ENCODE results near the gene KIF26B. TPM values are rescaled to one million over a fixed set of nuclear protein-coding genes. Genes with fewer than 3 reads are reported as not detected.

KIF26B gene
- total RNA-seq, 1 experiment from 2014 or later: 1.6 TPM

DNA sequence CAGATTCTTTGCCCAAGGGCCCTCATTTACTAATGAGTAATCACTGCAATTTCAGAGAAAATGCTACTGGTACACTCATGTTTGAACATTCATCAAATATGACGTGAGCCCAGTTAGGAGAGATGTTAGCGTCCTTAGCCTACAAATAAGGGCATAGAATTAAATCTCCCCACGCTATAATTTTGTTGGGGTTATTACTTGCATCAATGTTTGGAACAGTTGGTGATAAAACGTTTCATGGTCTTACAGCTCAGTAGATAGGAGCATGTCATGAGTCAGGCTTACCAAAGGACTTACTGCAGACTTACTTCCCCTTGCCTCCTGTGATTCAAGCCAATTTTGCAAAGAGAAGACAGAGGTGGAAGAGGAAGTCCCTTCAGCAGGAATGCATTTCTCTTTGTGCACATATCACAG lies 304.0 kb downstream of the KIF26B start:
- Mint-ChIP-seq H3K4me1 (ENCODE audit: insufficient read depth, unreplicated experiment) (peaks cover 2% of the 10 kb centered on the region), H3K9me3 (ENCODE audit: unreplicated experiment) (no peaks in the 10 kb centered on the region), H3K27ac (ENCODE audit: low read depth, unreplicated experiment) (no peak overlapping the region), H3K4me3 (ENCODE audit: unreplicated experiment) (no peak overlapping the region), H3K36me3 (ENCODE audit: insufficient read depth, unreplicated experiment) (no peaks in the 10 kb centered on the region), H3K27me3 (ENCODE audit: insufficient read depth, unreplicated experiment) (peaks cover 58% of the 10 kb centered on the region)
- no peak for DNase-seq (ENCODE audit: unreplicated experiment)
- no TSS peak for BruUV-seq (replicated peaks)
- CTCF ChIA-PET: interaction anchor here (0.7 to 1.2 kb wide), 2 partner anchors 30 to 955 kb away, joined by 3 read pairs; no protein-coding TSS in a partner anchor
- TF ChIP-seq, protein P1, sequence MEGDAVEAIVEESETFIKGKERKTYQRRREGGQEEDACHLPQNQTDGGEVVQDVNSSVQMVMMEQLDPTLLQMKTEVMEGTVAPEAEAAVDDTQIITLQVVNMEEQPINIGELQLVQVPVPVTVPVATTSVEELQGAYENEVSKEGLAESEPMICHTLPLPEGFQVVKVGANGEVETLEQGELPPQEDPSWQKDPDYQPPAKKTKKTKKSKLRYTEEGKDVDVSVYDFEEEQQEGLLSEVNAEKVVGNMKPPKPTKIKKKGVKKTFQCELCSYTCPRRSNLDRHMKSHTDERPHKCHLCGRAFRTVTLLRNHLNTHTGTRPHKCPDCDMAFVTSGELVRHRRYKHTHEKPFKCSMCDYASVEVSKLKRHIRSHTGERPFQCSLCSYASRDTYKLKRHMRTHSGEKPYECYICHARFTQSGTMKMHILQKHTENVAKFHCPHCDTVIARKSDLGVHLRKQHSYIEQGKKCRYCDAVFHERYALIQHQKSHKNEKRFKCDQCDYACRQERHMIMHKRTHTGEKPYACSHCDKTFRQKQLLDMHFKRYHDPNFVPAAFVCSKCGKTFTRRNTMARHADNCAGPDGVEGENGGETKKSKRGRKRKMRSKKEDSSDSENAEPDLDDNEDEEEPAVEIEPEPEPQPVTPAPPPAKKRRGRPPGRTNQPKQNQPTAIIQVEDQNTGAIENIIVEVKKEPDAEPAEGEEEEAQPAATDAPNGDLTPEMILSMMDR (IDR thresholded peaks at IDR 0.05; ENCODE audit: unreplicated experiment): no peak
- intact Hi-C loops (cut with micrococcal nuclease): no loop called here
- POLR2A ChIA-PET: interaction anchor here (0.6 to 1.3 kb wide), 3 partner anchors 21 to 36 kb away, joined by 3 to 4 read pairs (median 3); no protein-coding TSS in a partner anchor

DNA sequence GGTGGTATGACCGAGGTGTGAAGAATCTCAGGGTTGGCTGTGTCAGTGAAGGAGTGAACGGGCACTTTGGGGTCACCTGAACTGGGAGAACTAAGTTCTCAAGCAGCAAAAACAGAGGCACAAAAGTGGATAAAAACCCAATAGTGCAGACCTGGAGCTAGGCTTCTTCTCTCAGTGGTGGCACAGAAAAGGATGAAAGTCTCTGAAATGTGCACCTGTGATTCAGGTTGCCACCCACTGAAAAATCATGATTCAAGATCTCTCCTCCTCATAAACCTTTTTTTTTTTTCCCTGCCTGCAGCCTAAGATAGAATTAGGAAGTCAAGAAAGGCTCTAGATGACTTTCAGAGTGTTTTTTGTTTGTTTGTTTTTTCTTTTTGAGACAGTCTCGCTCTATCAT lies 304.8 kb downstream of the KIF26B start:
- Mint-ChIP-seq H3K36me3 (ENCODE audit: insufficient read depth, unreplicated experiment) (no peaks in the 10 kb centered on the region), H3K9me3 (ENCODE audit: unreplicated experiment) (no peaks in the 10 kb centered on the region), H3K4me3 (ENCODE audit: unreplicated experiment) (no peak overlapping the region), H3K4me1 (ENCODE audit: insufficient read depth, unreplicated experiment) (peaks cover 6% of the 10 kb centered on the region), H3K27me3 (ENCODE audit: insufficient read depth, unreplicated experiment) (peaks cover 58% of the 10 kb centered on the region), H3K27ac (ENCODE audit: low read depth, unreplicated experiment) (no peak overlapping the region)
- intact Hi-C loops (cut with micrococcal nuclease): no loop called here
- TF ChIP-seq, protein P1 (IDR thresholded peaks at IDR 0.05; ENCODE audit: unreplicated experiment): no peak
- BruUV-seq (replicated peaks): no TSS peak
- CTCF ChIA-PET: interaction anchor here (0.6 to 0.7 kb wide), 3 partner anchors 26 to 577 kb away, joined by 3 read pairs; no protein-coding TSS in a partner anchor
- DNase-seq (ENCODE audit: unreplicated experiment): no peak
- POLR2A ChIA-PET: interaction anchor here (0.6 to 1.3 kb wide), 2 partner anchors 29 to 35 kb away, joined by 3 to 4 read pairs; no protein-coding TSS in a partner anchor

DNA sequence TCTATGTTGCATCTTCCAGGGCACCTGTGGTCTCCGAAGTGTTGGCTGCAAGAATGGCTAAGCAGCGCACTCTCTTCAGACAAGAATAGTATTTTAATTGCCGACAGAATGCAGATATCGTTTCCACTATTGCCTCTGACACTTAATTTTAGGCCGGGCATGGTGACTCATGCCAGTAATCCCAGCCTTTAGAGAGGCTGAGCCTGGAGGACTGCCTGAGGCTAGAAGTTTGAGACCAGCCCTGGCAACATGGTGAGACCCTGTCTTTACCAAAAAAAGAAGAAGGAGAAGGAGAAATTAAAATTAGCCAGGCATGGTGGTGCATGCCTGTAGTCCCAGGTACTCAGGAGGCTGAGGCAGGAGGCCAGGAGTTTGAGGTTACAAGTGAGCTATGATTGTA lies 306.9 kb downstream of the KIF26B start:
- ChIA-PET POLR2A (no interaction called here), CTCF (interaction anchor here (0.5 to 0.6 kb wide), 3 partner anchors 47 to 732 kb away, joined by 3 to 5 read pairs (median 4); no protein-coding TSS in a partner anchor)
- TF ChIP-seq, protein P1 (IDR thresholded peaks at IDR 0.05; ENCODE audit: unreplicated experiment): no peak
- Mint-ChIP-seq H3K4me1 (ENCODE audit: insufficient read depth, unreplicated experiment) (peaks cover 6% of the 10 kb centered on the region), H3K4me3 (ENCODE audit: unreplicated experiment) (no peak overlapping the region), H3K27me3 (ENCODE audit: insufficient read depth, unreplicated experiment) (peaks cover 58% of the 10 kb centered on the region), H3K36me3 (ENCODE audit: insufficient read depth, unreplicated experiment) (no peaks in the 10 kb centered on the region), H3K9me3 (ENCODE audit: unreplicated experiment) (no peaks in the 10 kb centered on the region), H3K27ac (ENCODE audit: low read depth, unreplicated experiment) (no peak overlapping the region)
- DNase-seq (ENCODE audit: unreplicated experiment): no peak
- intact Hi-C loops (cut with micrococcal nuclease): no loop called here
- no TSS peak for BruUV-seq (replicated peaks)

DNA sequence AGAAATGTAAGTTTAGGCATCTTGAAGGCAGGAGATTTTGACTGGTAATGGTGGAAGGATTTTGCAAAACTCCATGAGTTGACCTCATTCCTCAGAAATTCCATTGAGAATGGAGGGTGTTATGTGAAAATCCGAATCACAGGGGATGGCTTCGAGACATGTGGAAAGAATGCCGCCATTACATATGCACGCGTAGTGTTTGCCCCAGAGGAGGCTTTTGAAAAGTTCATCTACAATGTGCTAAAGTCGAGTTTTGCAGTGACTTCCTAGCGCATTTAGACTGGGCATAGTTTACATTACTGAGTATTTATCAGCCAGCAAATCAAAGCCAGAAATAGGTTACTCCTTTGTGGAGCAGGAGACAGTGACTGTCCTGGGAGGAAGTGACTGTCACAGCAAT lies 307.4 kb downstream of the KIF26B start:
- CTCF ChIA-PET: interaction anchor here (0.5 to 1.4 kb wide), 3 partner anchors 17 to 733 kb away, joined by 3 to 5 read pairs (median 4); no protein-coding TSS in a partner anchor
- H3K4me3 Mint-ChIP-seq (ENCODE audit: unreplicated experiment): no peak overlapping the region

More for the DNA sequence above, 307.4 kb downstream of the KIF26B start:
- H3K9me3 Mint-ChIP-seq (ENCODE audit: unreplicated experiment): no peaks in the 10 kb centered on the region
- H3K27ac Mint-ChIP-seq (ENCODE audit: low read depth, unreplicated experiment): no peak overlapping the region
- TF ChIP-seq, protein P1 (IDR thresholded peaks at IDR 0.05; ENCODE audit: unreplicated experiment): no peak
- POLR2A ChIA-PET: no interaction called here
- intact Hi-C loops (cut with micrococcal nuclease): no loop called here
- H3K36me3 Mint-ChIP-seq (ENCODE audit: insufficient read depth, unreplicated experiment): no peaks in the 10 kb centered on the region
- no TSS peak for BruUV-seq (replicated peaks)
- no peak for DNase-seq (ENCODE audit: unreplicated experiment)
- H3K27me3 Mint-ChIP-seq (ENCODE audit: insufficient read depth, unreplicated experiment): peaks cover 58% of the 10 kb centered on the region
- H3K4me1 Mint-ChIP-seq (ENCODE audit: insufficient read depth, unreplicated experiment): peaks cover 6% of the 10 kb centered on the region
